HFF-Myc (cell line): ENCODE measurements around the gene CTU1.

Experiments used
- DNase-seq: peaks from one replicate; pipeline ENCODE4 v3.0.0-alpha.2; 2011; ENCODE audit warnings: low read depth; ENCODE audit errors: extremely low read depth
- H3K4me3 ChIP-seq: replicated peaks from 2 replicates; pipeline ENCODE4 v1.5.1; 2011; ENCODE audit warnings: low read depth, mild to moderate bottlenecking, control low read depth, low read length
- CTCF ChIP-seq: IDR thresholded peaks from 2 replicates; pipeline ENCODE4 v1.5.1; 2012; ENCODE audit warnings: mild to moderate bottlenecking, low read depth, low read length, control low read depth; ENCODE audit errors: missing control alignments

CTU1 gene

GRCh38 chr19:51124729-51125128 is 16.5 kb upstream of the CTU1 start, which contains the start of gene SIGLEC9:
TSS of gene SIGLEC9 (plus strand) at chr19:51124906. CDS start at chr19:51124975, 69 bp downstream.
- no peak within 1 kb of the TSS for H3K4me3 ChIP-seq
- no peak for TF ChIP-seq CTCF
- DNase-seq, result no peak

DNA sequence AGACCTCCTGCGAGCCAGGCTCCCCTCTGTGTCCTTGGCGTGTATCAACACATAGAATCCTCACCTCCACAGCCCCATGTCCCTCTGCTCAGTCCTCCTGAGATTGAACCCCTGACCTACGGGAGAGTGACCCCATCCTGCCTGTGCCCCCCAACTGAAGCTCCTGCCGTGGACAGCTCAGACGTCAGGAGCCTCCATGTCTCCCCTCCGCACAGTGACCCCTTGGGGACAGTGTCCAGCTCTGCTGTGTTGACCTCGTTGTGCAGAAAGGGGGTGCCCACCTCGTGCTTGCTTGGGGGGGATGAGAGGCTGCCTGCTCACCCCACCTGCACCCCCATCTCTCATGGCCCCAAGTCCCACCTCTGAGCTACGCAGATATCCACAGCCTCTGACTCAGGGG is 16.0 kb upstream of the CTU1 start:
- no peak overlapping the region for H3K4me3 ChIP-seq
- DNase-seq, result no peak
- TF ChIP-seq CTCF, result no peak

- no peak for DNase-seq
- H3K4me3 ChIP-seq, result no peak overlapping the region
- no peak for TF ChIP-seq CTCF
Measured at GRCh38 chr19:51123802-51124201, 15.6 kb upstream of the CTU1 start.

- no peak for DNase-seq
- no peak for TF ChIP-seq CTCF
- no peak overlapping the region for H3K4me3 ChIP-seq
Measured at GRCh38 chr19:51123381-51123800, 15.2 kb upstream of the CTU1 start.

- H3K4me3 ChIP-seq, result no peak overlapping the region
- TF ChIP-seq CTCF, result no peak
Measured at GRCh38 chr19:51122112-51122981, 14.1 kb upstream of the CTU1 start.

DNA sequence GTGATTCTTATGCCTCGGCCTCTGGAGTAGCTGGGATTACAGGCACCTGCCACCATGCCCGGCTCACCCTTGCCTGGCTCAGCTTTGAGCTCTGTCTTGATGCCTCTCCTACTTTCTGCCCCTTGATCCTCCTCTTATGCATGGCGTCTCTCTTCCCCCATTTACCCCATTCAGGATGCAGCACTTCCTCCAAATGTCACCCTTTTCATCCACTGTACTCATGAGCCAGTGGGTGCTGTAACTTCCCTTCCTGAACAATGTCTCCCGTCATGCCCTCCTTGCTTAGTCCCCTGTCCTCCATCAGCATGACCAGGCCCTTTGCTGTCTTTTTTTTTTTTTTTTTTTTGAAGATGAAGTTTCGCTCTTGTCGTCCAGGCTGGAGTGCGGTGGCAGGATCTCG is 13.0 kb upstream of the CTU1 start:
- TF ChIP-seq CTCF, result no peak
- DNase-seq, result no peak
- H3K4me3 ChIP-seq, result no peak overlapping the region

More at GRCh38 chr19:51122112-51122981, 14.1 kb upstream of the CTU1 start:
- DNase-seq, result no peak
